ENCODE data around the gene SLC25A21. TPM values are rescaled to one million over a fixed set of nuclear protein-coding genes. Genes with fewer than 3 reads are reported as not detected.
A peak's percentile ranks its signal among the peaks of the same experiment; 100 is the strongest.

The SLC25A21 gene
- total RNA-seq, 8 experiments from 2014 or later = 0.52 to 2.9 (median 1.4) TPM

DNA sequence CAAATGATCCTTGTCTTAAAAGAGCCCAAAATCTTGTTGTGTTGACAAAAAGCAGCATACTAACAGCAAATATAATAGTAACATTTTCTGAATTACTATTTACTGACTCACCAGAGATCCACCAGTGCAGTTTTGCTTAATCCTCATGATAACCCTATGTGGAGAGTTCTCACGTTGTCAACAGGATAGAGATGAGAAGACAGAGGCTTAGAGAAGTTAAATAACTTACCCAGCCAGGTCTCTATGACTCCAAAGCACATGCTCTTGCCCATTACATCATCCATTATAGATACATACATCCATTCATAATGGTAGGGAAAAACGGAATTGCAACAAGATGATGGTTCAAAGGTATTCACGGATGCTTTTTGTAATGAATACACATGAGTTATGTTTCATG, 398.8 kb downstream of the SLC25A21 start:
- H3K27ac ChIP-seq = no peak overlapping the region
- WGBS, 10 experiments = 6 to 100% (median 64%) methylated on average over 1 to 3 of the region's 3 CpGs
- ATAC-seq (replicated peaks in 6 of 8) = peak in 2 of 8 experiments; percentile 54 to 58
- no peak overlapping the region for H3K4me3 ChIP-seq
- in situ Hi-C loops (cut with MboI; ENCODE audit: low pct_unique_long_range_greater_than_20kb in 2 of 9, low sequenced_read_pairs in 9 of 9, unreplicated experiment in 9 of 9) = loop anchor here in 1 of 9 experiments (25.0 kb wide), 1 partner anchor 364 kb away; no protein-coding TSS in a partner anchor
- H3K4me1 ChIP-seq (replicated peaks in 1 of 2) = peaks cover 0 to 6% of the 10 kb centered on the region in 2 donors

DNA sequence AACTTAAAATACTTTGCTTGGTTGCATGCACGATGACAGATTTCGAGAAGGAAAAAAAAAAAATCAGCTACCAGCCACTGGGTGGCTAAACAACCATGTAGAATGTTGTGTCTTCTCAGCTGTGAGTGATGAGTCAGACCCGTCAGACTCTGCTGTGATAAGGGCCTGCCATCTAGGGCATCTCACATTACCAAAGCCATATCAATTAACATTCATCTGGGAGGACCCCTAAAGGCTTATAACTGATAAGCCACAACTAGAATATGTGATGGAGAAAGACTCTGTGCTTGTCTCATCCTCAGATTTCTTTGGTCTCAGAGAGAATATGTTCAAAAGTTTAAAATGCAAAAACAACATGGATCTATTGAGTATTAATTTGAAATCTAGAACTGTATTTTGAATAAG, 399.3 kb downstream of the SLC25A21 start:
- in situ Hi-C loops (cut with MboI; ENCODE audit: low pct_unique_long_range_greater_than_20kb in 2 of 9, low sequenced_read_pairs in 9 of 9, unreplicated experiment in 9 of 9) = loop anchor here in 1 of 9 experiments (25.0 kb wide), 1 partner anchor 364 kb away; no protein-coding TSS in a partner anchor
- Histone ChIP-seq H3K4me1 (replicated peaks in 1 of 2) (peaks cover 0 to 6% of the 10 kb centered on the region in 2 donors), H3K27ac (no peak overlapping the region), H3K4me3 (no peak overlapping the region)
- 0 to 80% (median 23%) methylated on average over 1 to 3 of the region's 3 CpGs; no CpG with 5 or more reads in 3 of the 10 experiments for WGBS, 10 experiments
- peak in 5 of 8 experiments; percentile 31 to 97 (median 65) for ATAC-seq (replicated peaks in 6 of 8)

DNA sequence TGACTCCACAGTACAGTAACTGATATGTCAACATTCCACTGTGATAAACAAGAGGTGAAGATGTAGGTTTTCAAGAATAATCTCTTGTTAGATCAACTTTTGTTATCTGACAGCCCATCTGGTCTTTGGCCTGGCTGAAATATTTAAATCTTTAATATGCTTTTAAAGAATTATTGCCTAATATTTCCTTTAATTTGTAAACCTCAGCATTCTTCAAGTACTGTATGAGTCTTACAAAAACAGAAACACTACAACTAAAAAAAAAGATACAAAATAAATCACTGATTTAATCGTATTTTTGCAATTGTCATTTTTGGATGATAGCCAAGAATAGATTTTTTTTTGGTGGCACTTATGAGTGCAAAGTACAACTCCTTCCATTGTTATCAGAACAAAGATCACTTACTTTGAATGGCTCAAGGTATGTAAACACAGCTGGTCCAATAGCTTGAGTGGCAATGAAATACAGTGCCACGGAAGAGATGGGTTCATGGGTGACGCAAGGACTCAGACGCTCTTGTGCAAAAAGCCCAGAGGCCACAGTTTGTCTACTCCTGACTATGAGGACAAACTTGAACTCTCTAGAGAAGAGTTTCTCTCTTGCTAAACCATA, 401.3 kb downstream of the SLC25A21 start:
- WGBS, 10 experiments = 59 to 100% (median 83%) methylated on average over 1 to 4 of the region's 4 CpGs
- Histone ChIP-seq H3K4me3 (no peak overlapping the region), H3K27ac (no peak overlapping the region), H3K4me1 (replicated peaks in 1 of 2) (peaks cover 8 to 13% of the 10 kb centered on the region in 2 donors)
- peak in 1 of 8 experiments; percentile 33 for ATAC-seq (replicated peaks in 6 of 8)
- in situ Hi-C loops (cut with MboI; ENCODE audit: low pct_unique_long_range_greater_than_20kb in 2 of 9, low sequenced_read_pairs in 9 of 9, unreplicated experiment in 9 of 9) = loop anchor here in 1 of 9 experiments (25.0 kb wide), 1 partner anchor 366 kb away; no protein-coding TSS in a partner anchor

DNA sequence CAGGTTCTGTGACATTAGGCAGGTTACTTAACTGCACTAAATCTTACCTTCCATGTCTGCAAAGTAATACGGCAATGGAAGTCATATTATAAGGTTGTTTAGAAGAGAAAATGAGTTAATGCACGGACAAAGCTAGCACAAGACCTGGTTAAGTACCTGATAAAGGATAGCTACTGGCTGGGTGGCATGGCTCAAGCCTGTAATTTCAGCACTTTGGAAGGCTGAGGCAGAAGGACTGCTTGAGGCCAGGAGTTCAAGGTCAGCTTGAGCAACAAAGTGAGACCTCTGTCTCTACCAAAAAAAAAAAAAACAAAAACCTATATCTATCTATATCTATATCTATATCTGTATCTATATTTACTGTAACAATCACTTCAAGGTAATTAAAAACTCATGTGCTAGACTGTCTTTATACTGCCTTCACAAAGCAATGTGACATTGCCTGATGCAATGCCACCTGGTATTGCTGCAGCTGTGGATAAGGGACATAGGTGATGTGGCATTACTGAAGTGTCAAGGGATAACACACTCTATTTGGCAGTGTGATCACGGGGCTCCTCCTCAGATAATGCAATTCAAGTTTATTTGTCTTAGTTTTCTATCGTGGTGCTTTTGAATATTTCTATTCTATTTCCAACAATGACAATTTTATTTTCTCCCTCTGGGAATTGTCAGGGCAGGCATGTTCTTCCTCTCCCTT, 403.6 kb downstream of the SLC25A21 start:
- 44 to 100% (median 75%) methylated on average over 1 to 4 of the region's 4 CpGs for WGBS, 10 experiments
- peak in 1 of 8 experiments; percentile 46 for ATAC-seq (replicated peaks in 6 of 8)

DNA sequence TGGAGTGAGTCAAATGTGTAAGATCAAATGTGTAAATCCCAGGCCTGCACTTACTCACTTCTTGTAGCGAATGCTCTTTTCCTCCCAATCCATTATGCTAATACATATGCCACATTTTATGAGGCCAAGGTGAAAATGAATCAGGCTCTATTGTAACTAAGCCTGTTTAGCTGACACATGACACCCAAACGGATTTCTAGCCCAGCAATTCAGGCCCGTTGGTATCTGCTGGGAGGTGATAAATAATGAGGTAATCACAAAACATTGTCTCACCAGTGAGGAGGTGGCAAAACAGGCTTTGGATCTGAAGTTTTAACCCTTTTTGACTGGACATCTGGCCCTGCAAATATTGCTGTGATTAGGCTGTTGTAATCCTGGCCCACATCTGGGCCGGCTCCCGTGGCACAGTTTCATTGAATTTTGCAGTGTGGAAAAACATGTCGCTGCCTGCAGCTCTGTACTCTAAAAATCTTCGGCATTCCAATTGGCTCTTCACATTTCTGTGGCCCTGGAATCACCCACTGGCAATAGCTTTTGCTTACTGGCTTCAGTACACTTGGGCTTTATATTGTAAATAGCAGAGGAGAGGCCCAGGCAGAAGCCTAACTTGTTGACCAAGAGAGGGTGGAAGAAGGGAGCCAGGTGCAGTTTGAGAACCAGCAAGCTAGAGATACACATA, 404.7 kb downstream of the SLC25A21 start:
- Histone ChIP-seq H3K4me3 (no peak overlapping the region), H3K4me1 (replicated peaks in 1 of 2) (peaks cover 11 to 16% of the 10 kb centered on the region in 2 donors), H3K27ac (no peak overlapping the region)
- WGBS, 10 experiments = 0 to 63% (median 17%) methylated on average over 2 to 3 of the region's 7 CpGs; no CpG with 5 or more reads in 1 of the 10 experiments
- ATAC-seq (replicated peaks in 6 of 8) = peak; percentile 68 to 90 (median 73)
- in situ Hi-C loops (cut with MboI; ENCODE audit: low pct_unique_long_range_greater_than_20kb in 2 of 9, low sequenced_read_pairs in 9 of 9, unreplicated experiment in 9 of 9) = loop anchor here in 1 of 9 experiments (25.0 kb wide), 1 partner anchor 370 kb away; no protein-coding TSS in a partner anchor

More for the DNA sequence above, 403.6 kb downstream of the SLC25A21 start:
- H3K4me3 ChIP-seq = no peak overlapping the region
- H3K27ac ChIP-seq = no peak overlapping the region
- H3K4me1 ChIP-seq (replicated peaks in 1 of 2) = peaks cover 11 to 16% of the 10 kb centered on the region in 2 donors
- in situ Hi-C loops (cut with MboI; ENCODE audit: low pct_unique_long_range_greater_than_20kb in 2 of 9, low sequenced_read_pairs in 9 of 9, unreplicated experiment in 9 of 9) = loop anchor here in 1 of 9 experiments (25.0 kb wide), 1 partner anchor 369 kb away; no protein-coding TSS in a partner anchor

DNA sequence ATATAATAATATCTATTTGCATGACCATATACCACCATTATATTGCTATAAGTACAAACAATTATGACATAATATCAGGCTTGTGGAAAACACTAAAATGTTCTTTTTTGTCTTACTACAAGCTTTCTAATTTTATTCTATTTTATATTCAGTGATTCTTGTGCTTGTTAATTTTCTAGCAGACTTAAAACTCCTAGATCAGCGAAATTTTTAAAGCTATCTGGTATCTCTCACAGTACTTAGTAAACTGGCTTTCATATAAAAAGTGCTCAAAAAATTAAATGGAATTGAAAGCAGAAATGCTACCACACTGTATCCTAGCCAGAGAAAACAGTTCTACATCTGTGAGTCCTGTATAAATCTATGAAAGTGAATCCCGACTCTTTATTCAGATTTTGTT, 405.4 kb downstream of the SLC25A21 start:
- no peak overlapping the region for H3K4me3 ChIP-seq
- no peak for ATAC-seq (replicated peaks in 6 of 8)
- in situ Hi-C loops (cut with MboI; ENCODE audit: low pct_unique_long_range_greater_than_20kb in 2 of 9, low sequenced_read_pairs in 9 of 9, unreplicated experiment in 9 of 9) = loop anchor here in 1 of 9 experiments (25.0 kb wide), 1 partner anchor 370 kb away; no protein-coding TSS in a partner anchor
- peaks cover 11 to 16% of the 10 kb centered on the region in 2 donors for H3K4me1 ChIP-seq (replicated peaks in 1 of 2)
- 33 to 100% (median 93%) methylated on average over 1 to 2 of the region's 2 CpGs; no CpG with 5 or more reads in 1 of the 10 experiments for WGBS, 10 experiments
- H3K27ac ChIP-seq = no peak overlapping the region

DNA sequence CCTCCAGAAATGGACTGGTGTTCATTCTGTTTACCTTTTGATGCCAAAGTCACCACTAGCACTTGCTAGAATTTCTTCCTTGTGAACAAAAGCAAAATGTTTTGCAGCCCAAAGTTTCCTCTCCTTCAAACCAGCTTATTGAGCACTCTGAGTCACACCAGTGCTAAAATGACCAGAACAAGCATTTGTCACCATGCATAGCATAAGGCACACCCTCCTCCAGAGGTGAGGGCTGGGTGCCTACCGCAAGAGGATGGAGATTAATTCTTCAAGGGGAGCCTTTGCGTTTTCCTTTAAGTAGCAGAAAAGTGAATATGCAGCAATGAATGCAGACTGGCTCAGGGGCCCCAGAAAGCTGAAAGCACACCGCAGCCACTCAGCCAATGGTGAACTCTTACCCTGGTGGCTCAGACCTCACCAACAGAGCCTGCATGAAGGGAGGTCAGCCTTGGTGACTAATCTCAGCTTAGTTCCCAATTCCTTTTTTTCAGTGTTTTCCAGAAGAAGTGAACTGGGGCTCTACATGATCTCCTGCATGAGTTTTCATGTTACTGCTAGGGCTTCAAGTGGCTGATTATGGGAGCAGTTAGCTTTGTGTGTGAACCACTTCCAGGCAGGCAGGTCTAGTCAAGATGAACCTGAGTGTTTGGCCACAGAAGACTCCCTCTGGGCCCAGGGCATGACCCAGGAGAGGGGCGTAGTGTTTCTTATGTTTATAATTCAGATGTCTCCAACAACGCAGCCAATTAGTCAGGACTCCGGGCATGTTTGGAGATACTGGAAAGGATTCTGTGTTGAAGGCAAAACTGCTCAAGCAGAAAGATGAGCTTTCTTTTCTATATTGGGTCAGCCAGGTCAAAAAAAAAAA, 414.4 kb downstream of the SLC25A21 start:
- H3K4me3 ChIP-seq = no peak overlapping the region
- H3K4me1 ChIP-seq (replicated peaks in 1 of 2) = no peaks in the 10 kb centered on the region
- in situ Hi-C loops (cut with MboI; ENCODE audit: low pct_unique_long_range_greater_than_20kb in 2 of 9, low sequenced_read_pairs in 9 of 9, unreplicated experiment in 9 of 9) = loop anchor here in 1 of 9 experiments (10.0 to 25.0 kb wide), 2 partner anchors 103 to 379 kb away; no protein-coding TSS in a partner anchor
- H3K27ac ChIP-seq = no peak overlapping the region
- 6 to 94% (median 66%) methylated on average over 2 to 6 of the region's 6 CpGs for WGBS, 10 experiments
- peak in 3 of 8 experiments; percentile 80 to 92 (median 85) for ATAC-seq (replicated peaks in 6 of 8)

DNA sequence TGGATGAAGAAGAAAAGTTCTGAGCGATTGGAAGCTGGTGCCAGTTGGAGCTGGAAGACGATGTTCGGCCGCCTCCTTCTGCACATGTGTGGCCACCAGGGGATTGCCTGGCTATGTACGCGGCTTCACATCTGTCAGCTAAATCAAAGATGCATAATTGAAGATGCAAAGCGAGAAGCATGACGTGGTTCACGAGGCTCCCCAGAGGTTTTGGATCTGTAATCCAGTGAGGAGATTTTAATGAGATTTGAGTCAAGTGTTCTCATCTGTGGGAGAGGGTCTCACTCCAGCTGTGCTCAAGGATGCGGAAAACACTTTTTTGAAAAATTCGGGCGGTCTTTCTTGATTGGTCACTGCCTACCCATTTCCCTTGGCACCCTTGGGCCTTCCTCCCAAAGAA, 416.2 kb downstream of the SLC25A21 start:
- WGBS, 10 experiments = 10 to 100% (median 93%) methylated on average over 1 to 11 of the region's 12 CpGs; no CpG with 5 or more reads in 3 of the 10 experiments
- no peak overlapping the region for H3K4me3 ChIP-seq
- no peaks in the 10 kb centered on the region for H3K4me1 ChIP-seq (replicated peaks in 1 of 2)
- H3K27ac ChIP-seq = no peak overlapping the region
- in situ Hi-C loops (cut with MboI; ENCODE audit: low pct_unique_long_range_greater_than_20kb in 2 of 9, low sequenced_read_pairs in 9 of 9, unreplicated experiment in 9 of 9) = loop anchor here in 1 of 9 experiments (10.0 to 25.0 kb wide), 2 partner anchors 101 to 381 kb away; no protein-coding TSS in a partner anchor
- peak in 1 of 8 experiments; percentile 34 for ATAC-seq (replicated peaks in 6 of 8)

DNA sequence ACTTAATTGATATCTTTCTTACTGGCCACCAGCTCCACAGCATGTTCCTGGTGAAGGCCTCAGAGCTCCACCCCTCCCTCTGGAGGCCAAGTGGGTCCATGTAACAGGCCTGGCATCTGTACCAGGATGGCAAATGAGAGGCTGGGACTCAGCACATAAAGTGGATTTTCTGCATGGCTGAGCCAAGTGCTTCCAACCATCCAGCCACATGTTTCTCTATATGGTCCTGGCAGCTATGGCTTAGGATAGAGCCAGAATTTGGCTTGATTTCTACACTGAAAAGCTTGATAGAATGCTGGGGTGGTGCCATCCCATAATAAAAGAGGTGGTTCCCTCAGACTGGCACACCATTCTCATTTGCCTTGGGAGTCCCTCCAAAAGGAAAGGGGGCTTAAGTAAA, 416.6 kb downstream of the SLC25A21 start:
- H3K27ac ChIP-seq = no peak overlapping the region
- in situ Hi-C loops (cut with MboI; ENCODE audit: low pct_unique_long_range_greater_than_20kb in 2 of 9, low sequenced_read_pairs in 9 of 9, unreplicated experiment in 9 of 9) = loop anchor here in 1 of 9 experiments (10.0 to 25.0 kb wide), 2 partner anchors 101 to 382 kb away; no protein-coding TSS in a partner anchor
- no peaks in the 10 kb centered on the region for H3K4me1 ChIP-seq (replicated peaks in 1 of 2)
- ATAC-seq (replicated peaks in 6 of 8) = no peak
- no peak overlapping the region for H3K4me3 ChIP-seq

DNA sequence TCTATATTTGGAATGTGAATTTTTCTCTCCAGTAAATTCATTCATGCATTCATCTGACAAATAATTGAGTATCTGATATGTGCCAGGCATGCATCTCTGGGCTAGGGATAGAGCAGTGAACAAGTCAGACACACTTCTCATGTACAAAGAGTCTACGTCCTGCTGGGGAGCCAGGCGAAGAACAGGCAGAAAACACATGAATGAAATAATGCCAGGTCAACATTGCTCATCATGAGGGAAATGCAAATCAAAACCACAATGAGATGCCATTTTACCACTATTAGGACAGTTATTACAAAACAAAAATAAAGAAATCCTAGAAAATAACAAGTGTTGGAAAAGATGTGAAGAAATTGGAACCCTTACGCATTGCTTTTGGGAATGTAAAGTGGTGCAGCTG, 420.5 kb downstream of the SLC25A21 start:
- no peak overlapping the region for H3K4me3 ChIP-seq
- ATAC-seq (replicated peaks in 6 of 8) = no peak
- 77 to 100% (median 87%) methylated on average over 1 to 3 of the region's 3 CpGs; no CpG with 5 or more reads in 2 of the 10 experiments for WGBS, 10 experiments
- H3K27ac ChIP-seq = no peak overlapping the region
- H3K4me1 ChIP-seq (replicated peaks in 1 of 2) = no peaks in the 10 kb centered on the region
- in situ Hi-C loops (cut with MboI; ENCODE audit: low pct_unique_long_range_greater_than_20kb in 2 of 9, low sequenced_read_pairs in 9 of 9, unreplicated experiment in 9 of 9) = loop anchor here in 1 of 9 experiments (10.0 to 25.0 kb wide), 2 partner anchors 97 to 385 kb away; no protein-coding TSS in a partner anchor

DNA sequence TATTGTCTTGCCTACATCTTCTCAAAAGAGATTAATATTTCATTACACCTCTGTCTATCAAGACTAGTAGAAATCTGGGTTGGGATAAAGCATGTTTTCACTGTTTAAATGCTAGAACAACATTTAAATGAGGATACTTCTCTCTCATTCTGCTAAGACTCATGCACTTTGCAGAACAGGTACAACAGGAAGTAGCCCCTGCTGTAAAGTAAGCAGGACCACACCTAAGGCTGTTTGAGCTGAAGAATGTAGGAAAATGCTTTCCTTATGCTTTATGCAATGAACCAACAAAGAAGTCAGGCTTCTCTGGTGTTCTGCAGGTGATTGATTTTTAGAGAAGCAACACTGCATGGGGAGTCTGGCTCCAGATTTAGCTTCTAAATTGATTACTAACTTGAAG, 421.3 kb downstream of the SLC25A21 start:
- ATAC-seq (replicated peaks in 6 of 8) = no peak
- Histone ChIP-seq H3K4me3 (no peak overlapping the region), H3K4me1 (replicated peaks in 1 of 2) (no peaks in the 10 kb centered on the region), H3K27ac (no peak overlapping the region)
- in situ Hi-C loops (cut with MboI; ENCODE audit: low pct_unique_long_range_greater_than_20kb in 2 of 9, low sequenced_read_pairs in 9 of 9, unreplicated experiment in 9 of 9) = loop anchor here in 1 of 9 experiments (10.0 to 25.0 kb wide), 2 partner anchors 96 to 386 kb away; no protein-coding TSS in a partner anchor

DNA sequence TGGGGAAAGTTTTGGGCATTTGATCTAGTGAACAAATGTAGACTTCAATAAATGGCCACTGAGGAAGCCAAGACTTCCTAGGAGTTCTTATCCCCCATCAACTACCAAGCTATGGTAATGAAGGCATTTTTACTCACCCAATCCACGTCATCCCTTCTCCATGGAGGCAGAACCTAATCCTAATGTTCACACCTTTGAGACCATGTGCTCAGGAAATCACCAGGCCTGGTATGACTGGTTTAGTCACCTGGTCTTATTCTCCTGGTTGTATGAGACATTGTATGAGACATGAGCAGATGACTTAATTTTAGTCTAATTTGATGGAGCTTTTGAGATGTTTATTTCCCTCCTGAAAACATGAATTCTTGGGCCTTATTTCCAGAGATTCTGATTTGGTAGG, 422.2 kb downstream of the SLC25A21 start:
- no peak for ATAC-seq (replicated peaks in 6 of 8)
- 20 to 100% (median 71%) methylated on average over 1 of the region's 1 CpG; no CpG with 5 or more reads in 3 of the 10 experiments for WGBS, 10 experiments
- no peak overlapping the region for H3K27ac ChIP-seq
- in situ Hi-C loops (cut with MboI; ENCODE audit: low pct_unique_long_range_greater_than_20kb in 2 of 9, low sequenced_read_pairs in 9 of 9, unreplicated experiment in 9 of 9) = loop anchor here in 1 of 9 experiments (10.0 to 25.0 kb wide), 2 partner anchors 95 to 387 kb away; no protein-coding TSS in a partner anchor
- H3K4me1 ChIP-seq (replicated peaks in 1 of 2) = no peaks in the 10 kb centered on the region
- no peak overlapping the region for H3K4me3 ChIP-seq

All from motor neuron (in vitro differentiated cells).